ENCODE measurements around the gene NUDT13. TPM values are rescaled to one million over a fixed set of nuclear protein-coding genes. Genes with fewer than 3 reads are reported as not detected.

Gene NUDT13
- total RNA-seq, 1 experiment from 2014 or later = 1.5 TPM

DNA sequence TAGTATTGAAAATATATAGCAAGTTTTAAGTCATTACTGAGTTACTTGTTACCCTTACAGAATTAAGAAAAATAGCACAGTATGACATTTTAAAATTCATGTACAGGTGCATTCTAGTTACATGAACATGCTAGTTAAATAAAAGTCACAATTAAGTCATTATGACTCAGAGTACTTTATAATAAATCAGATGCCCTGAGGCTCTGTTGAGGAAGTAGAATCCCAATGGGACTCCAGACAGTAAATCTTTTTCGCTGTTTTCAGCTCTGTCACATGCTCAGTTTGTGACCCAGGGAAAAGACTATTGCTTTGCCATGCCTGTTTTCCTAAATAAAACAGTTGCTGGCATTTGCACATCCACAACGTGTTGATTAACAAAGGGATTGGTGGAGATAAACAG is 21.0 kb downstream of the NUDT13 start:
- Histone ChIP-seq H2AK5ac (ENCODE audit: insufficient read length, low read length) (no peak overlapping the region), H2BK15ac (ENCODE audit: low read depth, low read length) (no peak overlapping the region), H4K5ac (ENCODE audit: insufficient read length, low read depth, low read length) (no peak overlapping the region), H2BK12ac (ENCODE audit: insufficient read length, low read depth, low read length) (no peak overlapping the region), H3K9ac (ENCODE audit: extremely low read depth, insufficient read length, low read length) (no peak overlapping the region), H3K27me3 (ENCODE audit: insufficient read depth, low read length) (no peaks in the 10 kb centered on the region), H3K4ac (ENCODE audit: low read depth, low read length) (no peak overlapping the region), H3K9me3 (ENCODE audit: control insufficient read depth, low read depth, low read length) (no peaks in the 10 kb centered on the region), H3K79me2 (ENCODE audit: insufficient read depth, low read length) (no peaks in the 10 kb centered on the region), H3K14ac (ENCODE audit: insufficient read depth, low read length) (no peak overlapping the region), H3K4me1 (ENCODE audit: insufficient read depth, low read length) (no peaks in the 10 kb centered on the region), H2BK5ac (ENCODE audit: insufficient read length, low read length) (no peak overlapping the region), H4K20me1 (ENCODE audit: control insufficient read depth, insufficient read depth, insufficient read length) (no peaks in the 10 kb centered on the region), H3K79me1 (ENCODE audit: insufficient read depth, low read depth, low read length, poor library complexity, severe bottlenecking) (peaks cover 3% of the 10 kb centered on the region), H4K8ac (replicated peaks; ENCODE audit: insufficient read length, low read depth, low read length) (no peak overlapping the region), H3K18ac (ENCODE audit: insufficient read length, low read depth, low read length) (no peak overlapping the region), H4K91ac (ENCODE audit: insufficient read length, low read depth, low read length) (no peak overlapping the region), H2AFZ (ENCODE audit: low read length) (no peak overlapping the region), H2BK20ac (ENCODE audit: low read depth, low read length, poor library complexity, severe bottlenecking) (no peak overlapping the region), H3T11ph (ENCODE audit: low read length) (no peak overlapping the region), H3K23ac (ENCODE audit: insufficient read length, low read depth, low read length) (no peak overlapping the region), H3K56ac (ENCODE audit: insufficient read length, low read depth, low read length) (no peak overlapping the region), H3K4me2 (ENCODE audit: insufficient read depth, insufficient read length, low read length) (no peak overlapping the region), H2BK120ac (ENCODE audit: low read depth, low read length, poor library complexity, severe bottlenecking) (no peak overlapping the region), H3K23me2 (ENCODE audit: insufficient read length, low read depth, low read length, poor library complexity, severe bottlenecking) (no peaks in the 10 kb centered on the region), H3K27ac (ENCODE audit: insufficient read length, low read depth, low read length) (no peak overlapping the region)
- Mint-ChIP-seq H3K27me3 (ENCODE audit: low read depth) (no peaks in the 10 kb centered on the region), H3K9me3 (no peaks in the 10 kb centered on the region), H3K36me3 (ENCODE audit: insufficient read depth in 1 of 3, low read depth in 3 of 3) (peaks cover 12 to 56% (median 38%) of the 10 kb centered on the region in 3 experiments; a peak in 6 of 7 replicates), H3K4me1 (no peaks in the 10 kb centered on the region), H3K4me3 (no peak overlapping the region), H3K27ac (no peak overlapping the region)
- WGBS (ENCODE audit: extremely low coverage, insufficient read length, low lambda C conversion rate) = no CpG with 5 or more reads among the region's 2 CpGs
- TF ChIP-seq, protein P1, sequence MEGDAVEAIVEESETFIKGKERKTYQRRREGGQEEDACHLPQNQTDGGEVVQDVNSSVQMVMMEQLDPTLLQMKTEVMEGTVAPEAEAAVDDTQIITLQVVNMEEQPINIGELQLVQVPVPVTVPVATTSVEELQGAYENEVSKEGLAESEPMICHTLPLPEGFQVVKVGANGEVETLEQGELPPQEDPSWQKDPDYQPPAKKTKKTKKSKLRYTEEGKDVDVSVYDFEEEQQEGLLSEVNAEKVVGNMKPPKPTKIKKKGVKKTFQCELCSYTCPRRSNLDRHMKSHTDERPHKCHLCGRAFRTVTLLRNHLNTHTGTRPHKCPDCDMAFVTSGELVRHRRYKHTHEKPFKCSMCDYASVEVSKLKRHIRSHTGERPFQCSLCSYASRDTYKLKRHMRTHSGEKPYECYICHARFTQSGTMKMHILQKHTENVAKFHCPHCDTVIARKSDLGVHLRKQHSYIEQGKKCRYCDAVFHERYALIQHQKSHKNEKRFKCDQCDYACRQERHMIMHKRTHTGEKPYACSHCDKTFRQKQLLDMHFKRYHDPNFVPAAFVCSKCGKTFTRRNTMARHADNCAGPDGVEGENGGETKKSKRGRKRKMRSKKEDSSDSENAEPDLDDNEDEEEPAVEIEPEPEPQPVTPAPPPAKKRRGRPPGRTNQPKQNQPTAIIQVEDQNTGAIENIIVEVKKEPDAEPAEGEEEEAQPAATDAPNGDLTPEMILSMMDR (conservative IDR thresholded peaks at IDR 0.05) = no peak
- DNase-seq = no peak

All from H9 (cell line).